HCT116 (cell line): Measurements from ENCODE around the gene MAPK1. TPM values are rescaled to one million over a fixed set of nuclear protein-coding genes. Genes with fewer than 3 reads are reported as not detected.

Source experiments
- ATAC-seq: fragments of 200-7000 bp; cut with Tn5 transposase; 2 replicates; pipeline ENCODE4 v1.9.1; 2020; ENCODE audit warnings: mild to moderate bottlenecking, moderate library complexity
- BruUV-seq: library from RNA; stranded (reverse); fragments of 400-500 nt; replicated peaks from 2 replicates; lab custom pipeline; 2021; lab: Mats Ljungman, UMichigan
- CTCF ChIA-PET: fragments of 300-600 bp; sonication (Branson Sonifier 250); formaldehyde crosslinking; loops from one replicate; lab custom pipeline; 2021; ENCODE audit warnings: antibody characterized with exemption; lab: Charles Lee
- POLR2A ChIA-PET: fragments of 300-600, 350-600 bp; sonication (Branson Sonifier 250); formaldehyde crosslinking; loops from one replicate; lab custom pipeline; 2021; ENCODE audit warnings: antibody characterized with exemption; lab: Charles Lee
- RAD21 ChIA-PET, 2 experiments: fragments of 300-600 bp; sonication (Branson Sonifier 250); formaldehyde crosslinking; loops; one replicate each; lab custom pipeline; 2023; ENCODE audit warnings: low total read pairs in 2 of 2; ENCODE audit not compliant: uncharacterized antibody in 2 of 2, unreplicated experiment in 2 of 2, low non-redundant PET in 1 of 2; lab: Charles Lee
- DNase-seq: peaks from one replicate; pipeline ENCODE4 v3.0.0-alpha.2; 2010; ENCODE audit warnings: low read depth, low spot score
- H2AFZ ChIP-seq: fragments of 200-600 bp; shearing (Covaris generic), sonication (generic); 2 replicates; pipeline ENCODE4 v1.6.1; 2017; ENCODE audit warnings: low read depth, mixed run types, mixed read lengths, antibody characterized with exemption, low read length; ENCODE audit not compliant: poor library complexity, severe bottlenecking
- H3K27ac ChIP-seq: 2 replicates; pipeline ENCODE4 v1.5.1; 2012; ENCODE audit warnings: low read depth, low read length
- H3K27me3 ChIP-seq: fragments of 200-600 bp; sonication (generic); 2 replicates; pipeline ENCODE4 v1.6.1; 2016; ENCODE audit warnings: mixed run types, low read length, mixed read lengths; ENCODE audit not compliant: insufficient read depth
- H3K36me3 ChIP-seq, 2 experiments: fragments of 200-500 bp in 1 of 2; fragments of 200-600 bp in 1 of 2; sonication (Bioruptor generic) in 1 of 2; sonication (generic) in 1 of 2; 2 replicates each; pipeline versions ENCODE4 v1.5.1 to v1.6.1; 2014 to 2016; ENCODE audit warnings: low read length in 2 of 2, inconsistent platforms in 1 of 2, mixed read lengths in 1 of 2, mixed run types in 1 of 2; ENCODE audit not compliant: insufficient read depth in 2 of 2, control insufficient read depth in 1 of 2
- H3K4me1 ChIP-seq, 2 experiments: fragments of 200-600 bp in 1 of 2; sonication (generic) in 1 of 2; 2 replicates each; pipeline versions ENCODE4 v1.5.1 to v1.6.1; 2012 to 2017; ENCODE audit warnings: low read length in 2 of 2, inconsistent platforms in 1 of 2, mild to moderate bottlenecking in 1 of 2, mixed read lengths in 1 of 2, mixed run types in 1 of 2, moderate library complexity in 1 of 2; ENCODE audit not compliant: insufficient read depth in 2 of 2, control insufficient read depth in 1 of 2
- H3K4me2 ChIP-seq: fragments of 200-600 bp; sonication (generic); 2 replicates; pipeline ENCODE4 v1.6.1; 2017; ENCODE audit warnings: mixed run types, low read length, mixed read lengths
- H3K4me3 ChIP-seq, 2 experiments: fragments of 200-600 bp in 1 of 2; sonication (generic) in 1 of 2; replicated peaks in 1 of 2; 2 replicates each; pipeline ENCODE4 v1.5.1; 2011 to 2016; ENCODE audit warnings: low read length in 2 of 2, control low read depth in 1 of 2, low read depth in 1 of 2, mild to moderate bottlenecking in 1 of 2, mixed read lengths in 1 of 2, mixed run types in 1 of 2
- H3K79me2 ChIP-seq: fragments of 200-600 bp; sonication (generic); 2 replicates; pipeline ENCODE4 v1.6.1; 2017; ENCODE audit warnings: mild to moderate bottlenecking, mixed run types, low read length, moderate library complexity, mixed read lengths; ENCODE audit not compliant: insufficient read depth
- H3K9ac ChIP-seq: fragments of 200-600 bp; sonication (generic); 2 replicates; pipeline ENCODE4 v1.6.1; 2016; ENCODE audit warnings: low read length, mixed read lengths
- H3K9me2 ChIP-seq: fragments of 200-600 bp; sonication (generic), shearing (Covaris generic); 2 replicates; pipeline ENCODE4 v1.6.1; 2017; ENCODE audit warnings: mixed run types, mild to moderate bottlenecking, moderate library complexity; ENCODE audit not compliant: insufficient read depth
- H3K9me3 ChIP-seq, 2 experiments: fragments of 200-500 bp in 1 of 2; fragments of 200-600 bp in 1 of 2; sonication (Bioruptor generic) in 1 of 2; sonication (generic) in 1 of 2; 2 replicates each; pipeline ENCODE4 v1.6.1; 2014 to 2017; ENCODE audit warnings: low read length in 2 of 2, mixed read lengths in 2 of 2, inconsistent platforms in 1 of 2, low read depth in 1 of 2, mild to moderate bottlenecking in 1 of 2, mixed run types in 1 of 2, moderate library complexity in 1 of 2; ENCODE audit not compliant: control insufficient read depth in 1 of 2, insufficient read depth in 1 of 2
- H4K20me1 ChIP-seq: fragments of 200-600 bp; sonication (generic), shearing (Covaris generic); 2 replicates; pipeline ENCODE4 v1.6.1; 2017; ENCODE audit warnings: mixed run types, mild to moderate bottlenecking, moderate library complexity; ENCODE audit not compliant: insufficient read depth
- FOSL1 ChIP-seq: IDR thresholded peaks from 2 replicates; pipeline ENCODE4 v1.6.1; 2012; ENCODE audit warnings: low read depth
- JUND ChIP-seq: IDR thresholded peaks from 2 replicates; pipeline ENCODE4 v1.6.1; 2012
- MAX ChIP-seq: IDR thresholded peaks from 2 replicates; pipeline ENCODE4 v1.6.1; 2012
- POLR2A ChIP-seq: IDR thresholded peaks from 2 replicates; pipeline ENCODE4 v1.7.0; 2011; ENCODE audit warnings: borderline replicate concordance; ENCODE audit not compliant: insufficient read depth, insufficient read length; ENCODE audit errors: extremely low read depth
- POLR2AphosphoS5 ChIP-seq: IDR thresholded peaks from 2 replicates; pipeline ENCODE4 v1.6.1; 2011; ENCODE audit warnings: mild to moderate bottlenecking, low read depth, low read length, moderate library complexity
- SRF ChIP-seq: IDR thresholded peaks from 2 replicates; pipeline ENCODE4 v1.6.1; 2012; ENCODE audit warnings: low read depth
- YY1 ChIP-seq: IDR thresholded peaks from 2 replicates; pipeline ENCODE4 v1.6.1; 2011; ENCODE audit warnings: low read length, low read depth, moderate library complexity, mild to moderate bottlenecking; ENCODE audit not compliant: insufficient replicate concordance; ENCODE audit errors: extremely low read depth
- ZFX ChIP-seq: fragments of 450-650 bp; IDR thresholded peaks from 2 replicates; pipeline ENCODE4 v1.6.1; 2017
- intact Hi-C: fragments of 100-400 bp; cut with micrococcal nuclease; formaldehyde crosslinking; loops from 2 replicates; pipeline ENCODE4 v1.10.0; 2022
- total RNA-seq: library from RNA; stranded (reverse); gene quantifications from one replicate; pipeline ENCODE4 v1.2.1, GENCODE V29; 2021; ENCODE audit not compliant: unreplicated experiment

MAPK1 gene
- total RNA-seq, 1 experiment from 2014 or later = 137 TPM

GRCh38 chr22:21816787-21817496 lies 50.5 kb downstream of the MAPK1 start:
- TF ChIP-seq MAX (no peak), YY1 (no peak)
- H3K27me3 ChIP-seq = no peaks in the 10 kb centered on the region
- H3K79me2 ChIP-seq = peaks cover 97% of the 10 kb centered on the region
- H4K20me1 ChIP-seq = 0 out of 2 replicates have a peak, but pooled peaks cover 3% of the 10 kb centered on the region
- no peak overlapping the region for H3K4me3 ChIP-seq
- intact Hi-C loops = no loop called here
- ChIA-PET CTCF (no interaction called here), RAD21 (no interaction called here), POLR2A (no interaction called here)
- no peak overlapping the region for H2AFZ ChIP-seq
- H3K27ac ChIP-seq = no peak overlapping the region
- no peaks in the 10 kb centered on the region for H3K9me3 ChIP-seq
- no TSS peak for BruUV-seq
- no peaks in the 10 kb centered on the region for H3K9me2 ChIP-seq
- no peak overlapping the region for H3K4me2 ChIP-seq
- DNase-seq (no peak), ATAC-seq (no peak)
- no peak overlapping the region for H3K9ac ChIP-seq
- peaks cover 7 to 9% of the 10 kb centered on the region in 2 experiments; a peak in 3 of 4 replicates for H3K4me1 ChIP-seq
- H3K36me3 ChIP-seq = no peaks in the 10 kb centered on the region

GRCh38 chr22:21816472-21816786 lies 51.0 kb downstream of the MAPK1 start:
- H3K4me3 ChIP-seq = no peak overlapping the region
- no peaks in the 10 kb centered on the region for H3K27me3 ChIP-seq
- POLR2A ChIA-PET = no interaction called here
- H3K27ac ChIP-seq = no peak overlapping the region
- RAD21 ChIA-PET = no interaction called here
- no peak overlapping the region for H2AFZ ChIP-seq
- H3K79me2 ChIP-seq = peaks cover 97% of the 10 kb centered on the region
- H3K9me2 ChIP-seq = no peaks in the 10 kb centered on the region
- BruUV-seq = no TSS peak
- H3K4me1 ChIP-seq = peaks cover 7 to 9% of the 10 kb centered on the region in 2 experiments; a peak in 3 of 4 replicates
- CTCF ChIA-PET = no interaction called here
- TF ChIP-seq YY1 (no peak), POLR2AphosphoS5 (no peak), MAX (no peak), SRF (no peak), JUND (no peak), ZFX (no peak), POLR2A (no peak), FOSL1 (no peak)
- no peaks in the 10 kb centered on the region for H3K9me3 ChIP-seq
- intact Hi-C loops = no loop called here
- H3K4me2 ChIP-seq = no peak overlapping the region
- no peak overlapping the region for H3K9ac ChIP-seq
- H4K20me1 ChIP-seq = peaks cover 3% of the 10 kb centered on the region; the same call in 1 of the 2 replicates
- ATAC-seq (no peak), DNase-seq (no peak)
- H3K36me3 ChIP-seq = no peaks in the 10 kb centered on the region
